HEK293 (cell line): Measurements from ENCODE around the gene PRAMEF14.
"Not testable (repeated sequence)": the region's sequence is repeated elsewhere in the genome, so short reads cannot be mapped to it uniquely, and the experiment has no call there.

ENCODE experiments used
- CTCF ChIA-PET: fragments of 350-600 bp; formaldehyde crosslinking; extraction: SDS; loops from one replicate; lab custom pipeline; 2021; ENCODE audit warnings: antibody characterized with exemption; lab: Yijun Ruan, JAX
- POLR2A ChIA-PET: fragments of 300-600 bp; formaldehyde crosslinking; extraction: SDS; loops from one replicate; lab custom pipeline; 2020; ENCODE audit warnings: antibody characterized with exemption, inconsistent platforms; lab: Yijun Ruan, JAX
- H3K27ac ChIP-seq: fragments of 200-500 bp; sonication (Bioruptor generic); 2 replicates; pipeline ENCODE4 v1.5.1; 2014; ENCODE audit warnings: low read depth, low read length, control low read depth, inconsistent platforms; ENCODE audit errors: extremely low read depth
- H3K36me3 ChIP-seq, 2 experiments: fragments of 200-500 bp in 1 of 2; sonication (Bioruptor generic) in 1 of 2; 1 replicate in 1 of 2; 2 replicates in 1 of 2; pipeline ENCODE4 v1.5.1; 2014 to 2017; ENCODE audit warnings: inconsistent platforms in 2 of 2, low read length in 2 of 2; ENCODE audit not compliant: control insufficient read depth in 2 of 2, insufficient read depth in 1 of 2
- H3K4me1 ChIP-seq: fragments of 200-500 bp; sonication (Bioruptor generic); 2 replicates; pipeline ENCODE4 v1.5.1; 2014; ENCODE audit warnings: mild to moderate bottlenecking, low read length, inconsistent platforms; ENCODE audit not compliant: control insufficient read depth, insufficient read depth
- H3K4me3 ChIP-seq: 2 replicates; pipeline ENCODE4 v1.5.1; 2011; ENCODE audit warnings: low read depth, mild to moderate bottlenecking, control low read depth, low read length, moderate library complexity
- H3K9me3 ChIP-seq: fragments of 200-500 bp; sonication (Bioruptor generic); 2 replicates; pipeline ENCODE4 v1.5.1; 2014; ENCODE audit warnings: low read depth, low read length, inconsistent platforms; ENCODE audit not compliant: control insufficient read depth, insufficient read depth

Gene PRAMEF14

GRCh38 chr1:13347034-13347433 lies at the start of gene PRAMEF14:
PRAMEF14 (minus strand) TSS chr1:13347134; CDS start chr1:13345314, 1,820 bp downstream.
- POLR2A ChIA-PET, H3K4me3 ChIP-seq, H3K4me1 ChIP-seq, H3K36me3 ChIP-seq, H3K27ac ChIP-seq, H3K9me3 ChIP-seq, CTCF ChIA-PET: not testable (repeated sequence)

- H3K4me3 ChIP-seq, H3K4me1 ChIP-seq, H3K36me3 ChIP-seq, H3K9me3 ChIP-seq, H3K27ac ChIP-seq, CTCF ChIA-PET, POLR2A ChIA-PET: not testable (repeated sequence)
Observed at GRCh38 chr1:13395311-13395710, 48.4 kb upstream of the PRAMEF14 start.

DNA sequence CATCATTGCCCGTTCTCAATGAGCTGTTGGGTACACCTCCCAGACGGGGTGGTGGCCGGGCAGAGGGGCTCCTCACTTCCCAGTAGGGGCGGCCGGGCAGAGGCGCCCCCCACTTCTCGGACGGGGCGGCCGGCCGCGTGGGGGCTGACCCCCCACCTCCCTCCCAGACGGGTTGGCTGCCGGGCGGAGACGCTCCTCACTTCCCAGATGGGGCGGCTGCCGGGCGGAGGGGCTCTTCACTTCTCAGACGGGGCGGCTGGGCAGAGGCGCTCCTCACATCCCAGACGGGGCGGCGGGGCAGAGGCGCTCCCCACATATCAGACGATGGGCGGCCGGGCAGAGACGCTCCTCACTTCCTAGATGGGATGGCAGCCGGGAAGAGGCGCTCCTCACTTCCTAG lies 47.8 kb upstream of the PRAMEF14 start:
- H3K36me3 ChIP-seq, H3K9me3 ChIP-seq, H3K27ac ChIP-seq, POLR2A ChIA-PET, CTCF ChIA-PET, H3K4me1 ChIP-seq, H3K4me3 ChIP-seq: not testable (repeated sequence)

DNA sequence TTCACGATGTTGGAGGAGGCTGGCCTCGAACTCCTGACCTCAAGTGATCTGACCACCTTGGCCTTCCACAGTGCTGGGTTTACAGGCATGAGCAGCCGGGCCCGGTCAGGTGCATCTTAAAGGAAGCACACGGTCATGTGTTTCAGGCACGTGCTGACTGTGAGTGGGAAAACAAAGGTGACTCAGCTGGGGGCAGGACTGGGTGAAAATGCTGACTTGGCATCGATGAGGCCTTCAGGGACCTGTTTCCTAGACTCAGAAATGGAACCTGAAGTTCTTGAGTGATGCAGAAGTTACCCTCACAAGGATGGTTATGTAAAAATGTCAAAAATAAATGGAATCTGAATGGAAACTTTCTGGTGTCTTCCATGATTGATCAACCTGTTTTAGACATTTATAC lies 46.1 kb upstream of the PRAMEF14 start:
- H3K9me3 ChIP-seq, H3K27ac ChIP-seq, H3K4me3 ChIP-seq, CTCF ChIA-PET, H3K4me1 ChIP-seq, H3K36me3 ChIP-seq, POLR2A ChIA-PET: not testable (repeated sequence)

DNA sequence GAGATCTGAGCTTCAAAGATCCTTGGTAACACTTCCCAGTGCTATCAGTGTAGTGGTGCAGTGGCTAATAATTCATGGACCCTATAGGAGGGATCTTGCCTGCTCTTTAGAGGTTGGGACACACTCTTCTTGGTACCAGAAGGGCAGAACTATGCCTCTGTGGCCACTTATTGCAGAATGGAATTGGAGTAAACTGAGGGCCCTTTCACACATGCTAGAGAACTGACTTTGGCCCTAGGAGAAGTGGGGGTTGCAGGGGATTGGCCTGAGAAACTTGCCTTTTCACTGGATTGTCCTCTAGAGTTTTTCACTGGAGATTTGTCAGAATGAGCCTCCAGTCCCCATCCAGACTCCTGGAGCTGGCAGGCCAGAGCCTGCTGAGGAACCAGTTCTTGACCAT lies 42.4 kb upstream of the PRAMEF14 start, which contains the start of gene PRAMEF17:
Gene PRAMEF17, plus strand, starts transcription at position 301 of the 400 bp plus-strand sequence. Its CDS starts 26 bp downstream, at position 327.
- H3K4me3 ChIP-seq, H3K36me3 ChIP-seq, POLR2A ChIA-PET, H3K9me3 ChIP-seq, H3K4me1 ChIP-seq, H3K27ac ChIP-seq, CTCF ChIA-PET: not testable (repeated sequence)

- H3K36me3 ChIP-seq, POLR2A ChIA-PET, H3K9me3 ChIP-seq, CTCF ChIA-PET, H3K27ac ChIP-seq, H3K4me3 ChIP-seq, H3K4me1 ChIP-seq: not testable (repeated sequence)
Observed at GRCh38 chr1:13380380-13380779, 33.4 kb upstream of the PRAMEF14 start.

DNA sequence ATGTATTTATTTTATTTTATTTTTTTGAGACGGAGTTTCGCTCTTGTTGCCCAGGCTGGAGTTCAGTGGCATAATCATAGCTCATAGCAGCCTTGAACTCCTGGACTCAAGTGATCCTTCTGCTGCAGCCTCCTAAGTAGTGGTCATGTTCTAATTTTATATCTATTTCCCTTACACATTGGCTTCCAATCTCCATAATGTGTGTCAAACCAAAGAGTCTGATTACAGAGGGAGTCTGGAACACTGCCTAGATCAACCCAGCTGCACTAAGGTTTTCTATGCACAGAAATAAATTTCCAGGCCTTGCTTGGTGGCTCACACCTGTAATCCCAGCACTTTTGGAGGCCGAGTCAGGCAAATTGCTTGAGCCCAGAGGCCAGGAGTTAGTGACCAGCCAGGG lies 32.0 kb upstream of the PRAMEF14 start:
- H3K4me1 ChIP-seq, POLR2A ChIA-PET, H3K27ac ChIP-seq, H3K4me3 ChIP-seq, H3K36me3 ChIP-seq, H3K9me3 ChIP-seq, CTCF ChIA-PET: not testable (repeated sequence)

DNA sequence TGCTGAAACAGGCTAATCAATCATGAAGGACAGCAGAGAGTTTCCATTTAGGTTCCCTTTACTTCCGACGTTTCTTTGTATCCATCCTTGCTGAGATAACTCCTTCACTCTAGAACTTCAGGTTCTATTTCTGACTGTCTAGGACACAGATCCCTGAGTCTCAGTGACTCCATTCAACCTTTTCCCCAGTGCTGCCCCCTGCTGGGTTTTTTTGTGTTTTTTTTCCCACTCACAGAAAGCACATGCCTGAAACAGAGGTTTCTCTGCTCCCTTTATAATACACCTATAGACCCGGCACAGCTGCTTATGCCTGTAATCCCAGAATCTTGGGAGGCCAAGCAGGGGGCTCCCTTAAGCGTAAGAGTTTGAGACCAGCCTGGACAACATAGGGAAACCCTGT lies 21.6 kb upstream of the PRAMEF14 start:
- H3K36me3 ChIP-seq, H3K4me1 ChIP-seq, H3K4me3 ChIP-seq, H3K27ac ChIP-seq, H3K9me3 ChIP-seq, POLR2A ChIA-PET, CTCF ChIA-PET: not testable (repeated sequence)

DNA sequence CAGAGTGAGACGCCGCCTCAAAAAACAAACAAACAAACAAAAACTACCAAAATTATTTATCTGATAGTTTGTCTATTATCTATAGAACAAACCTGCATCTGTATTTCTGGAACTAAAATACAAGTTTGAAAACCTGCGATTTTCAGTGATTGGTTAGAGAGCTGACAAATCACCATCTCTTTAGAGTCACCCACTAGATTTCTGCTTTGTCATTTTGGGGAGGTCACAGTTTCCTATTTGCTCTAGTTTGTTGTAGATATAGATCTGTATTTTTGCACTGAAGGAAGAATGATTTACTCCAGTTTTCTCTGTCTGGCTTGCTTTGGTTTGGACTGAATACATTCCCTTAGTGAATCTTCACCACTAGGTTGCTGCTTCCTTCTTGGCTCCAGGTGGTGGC lies 19.6 kb upstream of the PRAMEF14 start:
- H3K4me1 ChIP-seq, H3K27ac ChIP-seq, H3K9me3 ChIP-seq, H3K36me3 ChIP-seq, POLR2A ChIA-PET, CTCF ChIA-PET, H3K4me3 ChIP-seq: not testable (repeated sequence)

DNA sequence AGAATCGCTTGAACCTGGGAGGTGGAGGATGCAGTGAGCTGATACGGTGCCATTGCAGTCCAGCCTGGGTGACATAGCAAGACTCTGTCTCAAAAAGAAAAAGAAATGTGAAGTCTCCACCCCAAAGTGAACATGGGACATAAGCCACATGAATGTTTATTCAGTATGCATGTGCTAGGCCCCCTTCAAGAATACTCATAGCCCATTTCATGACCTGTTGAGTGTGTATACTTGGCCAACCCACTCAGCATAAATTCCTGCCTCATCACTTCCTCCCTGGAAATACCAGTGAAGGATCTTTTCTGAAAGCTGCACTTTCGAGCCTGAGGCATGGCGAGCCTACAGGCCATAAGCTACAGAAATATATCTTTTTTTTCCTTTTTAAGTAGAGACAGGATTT lies 18.0 kb upstream of the PRAMEF14 start:
- H3K4me1 ChIP-seq, CTCF ChIA-PET, H3K27ac ChIP-seq, H3K36me3 ChIP-seq, H3K4me3 ChIP-seq, POLR2A ChIA-PET, H3K9me3 ChIP-seq: not testable (repeated sequence)

DNA sequence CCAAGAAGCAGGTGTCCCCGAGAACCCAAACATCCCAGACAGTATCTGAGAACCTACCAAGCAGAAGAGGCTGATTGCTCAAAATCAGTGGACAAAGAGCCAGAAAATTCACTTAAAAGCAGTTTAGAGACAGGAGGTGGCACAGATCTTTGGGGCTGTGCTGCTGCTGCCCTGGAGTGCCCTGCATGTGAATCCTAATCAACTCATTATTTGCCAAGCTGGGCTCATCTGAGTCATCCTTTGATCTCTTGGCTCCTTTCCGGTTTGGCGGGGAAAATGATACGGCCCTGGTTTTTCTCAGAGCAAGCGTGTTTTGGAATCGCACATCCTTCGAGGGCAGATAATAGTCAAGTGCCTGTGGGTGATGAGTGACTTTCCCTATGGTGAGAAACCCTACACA lies 15.4 kb upstream of the PRAMEF14 start:
- H3K4me3 ChIP-seq, H3K36me3 ChIP-seq, H3K27ac ChIP-seq, H3K9me3 ChIP-seq, CTCF ChIA-PET, H3K4me1 ChIP-seq, POLR2A ChIA-PET: not testable (repeated sequence)
